Right lobe of liver (tissue), 4 donors: Measurements from ENCODE around the gene NOS1.

Experiments
- CTCF ChIP-seq, 4 donors: fragments of 200-600 bp in 3 of 4; fragments of 450-650 bp in 1 of 4; IDR thresholded peaks; one replicate each; pipeline versions ENCODE4 v1.5.1 to v1.8.0; 2016 to 2022; ENCODE audit warnings: antibody characterized with exemption in 4 of 4, mild to moderate bottlenecking in 2 of 4
- POLR2A ChIP-seq: fragments of 450-650 bp; IDR thresholded peaks from one replicate; pipeline ENCODE4 v1.6.1; 2017; ENCODE audit warnings: antibody characterized with exemption, mild to moderate bottlenecking
- donor health status: DM: no; HTN: no; CAD: no.
- donor health status: DM: no; HTN: no; CAD: no.
- donor health status: DM: no; HTN: yes; CAD: no.

GRCh38 chr12:117193903-117194302 is 167.5 kb downstream of the NOS1 start:
- TF ChIP-seq CTCF (IDR thresholded peaks at IDR 0.05) = no peak
- TF ChIP-seq POLR2A = no peak
